IPS-11a (cell line): ENCODE measurements around the gene RPS27.

Source experiments
- H3K4me3 ChIP-seq: one replicate; pipeline ENCODE4 v1.5.1; 2013; ENCODE audit warnings: low read depth, low read length, control low read depth

RPS27 gene

GRCh38 chr1:153990468-153991150 lies at the start of gene RPS27:
TSS of gene RPS27 (plus strand) at chr1:153990762. CDS start at chr1:153990797, 35 bp downstream.
- H3K4me3 ChIP-seq: peak within 1 kb of the TSS; percentile 82

- H3K4me3 ChIP-seq: no peak overlapping the region
Observed at GRCh38 chr1:153941826-153942725, 48.5 kb upstream of the RPS27 start.

GRCh38 chr1:153942766-153943549 lies 47.6 kb upstream of the RPS27 start:
- no peak overlapping the region for H3K4me3 ChIP-seq

GRCh38 chr1:153944005-153944826 lies 46.3 kb upstream of the RPS27 start:
- H3K4me3 ChIP-seq: no peak overlapping the region

- H3K4me3 ChIP-seq: no peak overlapping the region
Observed at GRCh38 chr1:153944827-153945117, 45.8 kb upstream of the RPS27 start.

GRCh38 chr1:153945131-153945794 lies 45.3 kb upstream of the RPS27 start:
- H3K4me3 ChIP-seq: peak overlapping the region; percentile 87

- H3K4me3 ChIP-seq: peak overlapping the region; percentile 87
Observed at GRCh38 chr1:153945795-153946621, 44.6 kb upstream of the RPS27 start.

- H3K4me3 ChIP-seq: peak within 1 kb of the TSS; percentile 87
Observed at GRCh38 chr1:153946622-153947241, 43.8 kb upstream of the RPS27 start, which contains the start of gene DENND4B. TSS of gene DENND4B (minus strand) at chr1:153946718. CDS start at chr1:153944374, 2,344 bp downstream.

GRCh38 chr1:153951183-153951582 lies 39.4 kb upstream of the RPS27 start:
- no peak overlapping the region for H3K4me3 ChIP-seq

GRCh38 chr1:153951801-153952200 lies 38.8 kb upstream of the RPS27 start:
- no peak overlapping the region for H3K4me3 ChIP-seq

GRCh38 chr1:153953859-153954365 lies 36.6 kb upstream of the RPS27 start:
- H3K4me3 ChIP-seq: no peak overlapping the region

GRCh38 chr1:153954826-153955225 lies 35.7 kb upstream of the RPS27 start:
- H3K4me3 ChIP-seq: no peak overlapping the region

GRCh38 chr1:153956997-153957715 lies 33.4 kb upstream of the RPS27 start:
- H3K4me3 ChIP-seq: peak overlapping the region; percentile 92

- peak overlapping the region; percentile 92 for H3K4me3 ChIP-seq
Observed at GRCh38 chr1:153957744-153958110, 32.8 kb upstream of the RPS27 start.

- peak within 1 kb of the TSS; percentile 92 for H3K4me3 ChIP-seq
Observed at GRCh38 chr1:153958111-153958960, 32.2 kb upstream of the RPS27 start, which contains the start of gene CRTC2. TSS of gene CRTC2 (minus strand) at chr1:153958612. CDS start at chr1:153958497, 115 bp downstream.

GRCh38 chr1:153958961-153959260 lies 31.7 kb upstream of the RPS27 start:
- H3K4me3 ChIP-seq: no peak overlapping the region

GRCh38 chr1:153959454-153959853 lies 31.1 kb upstream of the RPS27 start:
- H3K4me3 ChIP-seq: no peak overlapping the region
